ENCODE results near the gene MRPL30. TPM values are rescaled to one million over a fixed set of nuclear protein-coding genes. Genes with fewer than 3 reads are reported as not detected.

MRPL30 gene
- total and polyA plus RNA-seq, 2 donors from 2014 or later = 24.6 to 31.2 TPM

DNA sequence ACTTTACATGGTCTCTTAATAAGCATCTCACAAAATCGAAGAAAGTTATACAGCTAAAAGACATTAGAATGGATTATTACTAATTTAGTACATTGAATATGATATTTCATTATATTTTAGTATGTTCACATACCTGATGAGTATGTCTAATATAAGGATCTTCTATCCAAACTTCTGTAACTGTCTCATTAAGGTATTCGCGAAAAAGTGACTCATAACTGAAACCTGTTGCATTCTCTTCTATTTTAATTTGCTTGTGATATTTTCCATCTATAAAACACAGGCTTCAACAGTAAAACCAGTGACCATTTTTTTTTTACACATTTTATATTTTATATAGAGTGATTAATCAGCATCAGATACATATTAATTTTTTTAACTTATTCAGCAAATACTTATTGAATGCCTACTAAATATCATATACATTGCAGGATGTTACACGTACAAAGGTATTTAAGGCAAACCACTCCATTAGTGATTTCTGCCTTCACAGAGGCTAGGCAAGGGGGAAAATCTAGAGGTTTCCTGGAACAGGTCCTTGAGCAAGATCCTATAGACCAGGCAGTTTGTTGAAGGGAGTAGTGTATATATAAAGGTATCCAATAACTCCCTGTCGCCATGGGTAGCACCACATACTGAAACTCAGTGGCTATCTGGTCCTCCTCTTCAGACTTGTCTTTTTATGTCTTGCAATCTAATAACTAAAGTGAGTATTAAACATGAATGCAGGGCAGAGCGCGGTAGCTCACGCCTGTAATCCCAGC, 9.4 kb upstream of the MRPL30 start:
- Histone ChIP-seq H3K27ac (ENCODE audit: low read depth in 2 of 2, low read length in 2 of 2) (no peak overlapping the region), H3K9me3 (ENCODE audit: control insufficient read depth in 2 of 3, insufficient read depth in 1 of 3, low read length in 3 of 3) (no peaks in the 10 kb centered on the region), H3K4me3 (ENCODE audit: low read length in 3 of 3) (no peak overlapping the region), H3K9ac (ENCODE audit: low read length in 3 of 3) (no peak overlapping the region), H3K36me3 (ENCODE audit: control insufficient read depth in 2 of 3, insufficient read depth in 3 of 3, low read length in 3 of 3) (peaks cover 0 to 18% (median 10%) of the 10 kb centered on the region in 3 donors), H3K27me3 (ENCODE audit: control insufficient read depth, insufficient read depth, low read length) (no peaks in the 10 kb centered on the region), H3K4me1 (ENCODE audit: control insufficient read depth in 2 of 3, insufficient read depth in 2 of 3, low read depth in 1 of 3, low read length in 3 of 3) (no peaks in the 10 kb centered on the region)
- TF ChIP-seq, protein P1, sequence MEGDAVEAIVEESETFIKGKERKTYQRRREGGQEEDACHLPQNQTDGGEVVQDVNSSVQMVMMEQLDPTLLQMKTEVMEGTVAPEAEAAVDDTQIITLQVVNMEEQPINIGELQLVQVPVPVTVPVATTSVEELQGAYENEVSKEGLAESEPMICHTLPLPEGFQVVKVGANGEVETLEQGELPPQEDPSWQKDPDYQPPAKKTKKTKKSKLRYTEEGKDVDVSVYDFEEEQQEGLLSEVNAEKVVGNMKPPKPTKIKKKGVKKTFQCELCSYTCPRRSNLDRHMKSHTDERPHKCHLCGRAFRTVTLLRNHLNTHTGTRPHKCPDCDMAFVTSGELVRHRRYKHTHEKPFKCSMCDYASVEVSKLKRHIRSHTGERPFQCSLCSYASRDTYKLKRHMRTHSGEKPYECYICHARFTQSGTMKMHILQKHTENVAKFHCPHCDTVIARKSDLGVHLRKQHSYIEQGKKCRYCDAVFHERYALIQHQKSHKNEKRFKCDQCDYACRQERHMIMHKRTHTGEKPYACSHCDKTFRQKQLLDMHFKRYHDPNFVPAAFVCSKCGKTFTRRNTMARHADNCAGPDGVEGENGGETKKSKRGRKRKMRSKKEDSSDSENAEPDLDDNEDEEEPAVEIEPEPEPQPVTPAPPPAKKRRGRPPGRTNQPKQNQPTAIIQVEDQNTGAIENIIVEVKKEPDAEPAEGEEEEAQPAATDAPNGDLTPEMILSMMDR (IDR thresholded peaks at IDR 0.05; ENCODE audit: borderline replicate concordance, extremely low read depth, insufficient read depth) = no peak
- intact Hi-C loops (cut with DNase I) = no loop called here
- DNase-seq (no peak), FAIRE-seq (no peak)

DNA sequence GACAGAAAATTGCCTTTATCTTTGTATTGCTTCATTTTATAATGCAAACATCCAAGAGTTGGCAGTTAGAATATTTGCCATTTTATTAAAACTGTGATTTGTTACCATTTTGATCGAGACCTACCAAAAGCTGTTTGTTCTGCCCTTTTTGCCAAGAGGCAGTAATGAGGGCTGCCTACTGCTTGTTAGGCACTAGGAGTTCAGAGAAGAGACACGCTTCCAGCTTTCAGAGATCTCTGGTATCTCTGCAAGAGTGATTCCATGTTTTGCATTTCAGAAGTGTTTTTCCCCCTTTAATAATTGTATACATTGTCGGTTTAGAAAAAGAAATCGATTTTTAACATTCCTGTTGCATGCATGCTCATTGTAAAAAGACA, 628 bp downstream of the MRPL30 start:
- FAIRE-seq (no peak), DNase-seq (peak in 2 of 5 donors; percentile 6 to 34)
- peak overlapping the region; percentile 88 to 99 (median 90) for H3K4me3 ChIP-seq (ENCODE audit: low read length in 3 of 3)
- H3K4me1 ChIP-seq (ENCODE audit: control insufficient read depth in 2 of 3, insufficient read depth in 2 of 3, low read depth in 1 of 3, low read length in 3 of 3) = peaks cover 0 to 19% (median 5%) of the 10 kb centered on the region in 3 donors
- peak overlapping the region; percentile 65 to 97 (median 68) for H3K9ac ChIP-seq (ENCODE audit: low read length in 3 of 3)
- H3K27ac ChIP-seq (ENCODE audit: low read depth in 2 of 2, low read length in 2 of 2) = no peak overlapping the region
- no peaks in the 10 kb centered on the region for H3K27me3 ChIP-seq (ENCODE audit: control insufficient read depth, insufficient read depth, low read length)
- no peaks in the 10 kb centered on the region for H3K36me3 ChIP-seq (ENCODE audit: control insufficient read depth in 2 of 3, insufficient read depth in 3 of 3, low read length in 3 of 3)
- no peaks in the 10 kb centered on the region for H3K9me3 ChIP-seq (ENCODE audit: control insufficient read depth in 2 of 3, insufficient read depth in 1 of 3, low read length in 3 of 3)
- TF ChIP-seq, protein P1 (IDR thresholded peaks at IDR 0.05; ENCODE audit: borderline replicate concordance, extremely low read depth, insufficient read depth) = no peak
- intact Hi-C loops (cut with DNase I) = no loop called here

DNA sequence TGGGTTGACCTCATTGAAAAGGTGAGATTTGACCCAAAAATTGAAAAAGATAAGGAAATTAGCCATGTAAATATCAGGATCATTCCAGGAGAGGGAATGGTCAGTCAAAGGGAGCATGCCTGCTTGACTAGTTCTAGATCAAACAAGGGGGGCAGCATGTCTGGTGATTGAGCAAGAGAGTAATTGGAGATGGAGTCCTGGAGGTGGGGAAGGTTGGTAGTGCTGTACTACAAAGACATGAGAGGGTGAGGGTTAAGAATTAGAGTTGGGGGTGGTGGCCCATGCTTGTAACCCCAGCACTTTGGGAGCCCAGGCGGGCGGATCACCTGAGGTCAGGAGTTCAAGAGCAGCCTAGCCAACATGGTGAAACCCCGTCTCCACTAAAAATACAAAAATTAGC, 2.0 kb downstream of the MRPL30 start:
- H3K27ac ChIP-seq (ENCODE audit: low read depth in 2 of 2, low read length in 2 of 2) = no peak overlapping the region
- H3K4me1 ChIP-seq (ENCODE audit: control insufficient read depth in 2 of 3, insufficient read depth in 2 of 3, low read depth in 1 of 3, low read length in 3 of 3) = peaks cover 0 to 19% (median 5%) of the 10 kb centered on the region in 3 donors
- intact Hi-C loops (cut with DNase I) = no loop called here
- no peaks in the 10 kb centered on the region for H3K36me3 ChIP-seq (ENCODE audit: control insufficient read depth in 2 of 3, insufficient read depth in 3 of 3, low read length in 3 of 3)
- H3K9me3 ChIP-seq (ENCODE audit: control insufficient read depth in 2 of 3, insufficient read depth in 1 of 3, low read length in 3 of 3) = no peaks in the 10 kb centered on the region
- H3K27me3 ChIP-seq (ENCODE audit: control insufficient read depth, insufficient read depth, low read length) = no peaks in the 10 kb centered on the region
- TF ChIP-seq, protein P1 (IDR thresholded peaks at IDR 0.05; ENCODE audit: borderline replicate concordance, extremely low read depth, insufficient read depth) = no peak
- DNase-seq = no peak
- no peak overlapping the region for H3K4me3 ChIP-seq (ENCODE audit: low read length in 3 of 3)
- no peak overlapping the region for H3K9ac ChIP-seq (ENCODE audit: low read length in 3 of 3)
- FAIRE-seq = no peak
